HepG2 (cell line): ENCODE data around the gene PFDN2. TPM values are rescaled to one million over a fixed set of nuclear protein-coding genes. Genes with fewer than 3 reads are reported as not detected.

Experiments
- E2F1 ChIP-seq: sonication (generic); formaldehyde crosslinking; IDR thresholded peaks from 2 replicates; pipeline ENCODE4 v1.5.0; 2020; ENCODE audit warnings: missing genetic modification reagents
- GATAD1 ChIP-seq: IDR thresholded peaks from 2 replicates; pipeline ENCODE4 v1.6.1; 2016; ENCODE audit warnings: missing genetic modification reagents, missing compliant biosample characterization
- HIC2 ChIP-seq: sonication (generic); formaldehyde crosslinking; IDR thresholded peaks from 2 replicates; pipeline ENCODE4 v1.9.0; 2022; ENCODE audit warnings: low read depth, missing genetic modification reagents
- HINFP ChIP-seq: sonication (generic); formaldehyde crosslinking; IDR thresholded peaks from 2 replicates; pipeline ENCODE4 v1.4.0; 2020; ENCODE audit warnings: low read depth, mild to moderate bottlenecking, missing genetic modification reagents
- HNF1A ChIP-seq, 2 experiments: sonication (generic) in 1 of 2; formaldehyde crosslinking in 1 of 2; IDR thresholded peaks; 2 replicates each; pipeline versions ENCODE4 v1.4.0 to v1.6.1; 2016 to 2020; ENCODE audit warnings: borderline replicate concordance in 1 of 2, low read depth in 1 of 2, mild to moderate bottlenecking in 1 of 2, missing genetic modification reagents in 1 of 2
- KDM5A ChIP-seq: fragments of 200-600 bp; sonication (generic); IDR thresholded peaks from 2 replicates; pipeline ENCODE4 v1.7.0; 2018; ENCODE audit warnings: antibody characterized with exemption, mild to moderate bottlenecking, low read length, borderline replicate concordance
- MYPOP ChIP-seq: sonication (generic); formaldehyde crosslinking; IDR thresholded peaks from 2 replicates; pipeline ENCODE4 v1.8.1; 2023; ENCODE audit warnings: mild to moderate bottlenecking, moderate library complexity, missing genetic modification reagents
- NFKB2 ChIP-seq: sonication (generic); formaldehyde crosslinking; IDR thresholded peaks from 2 replicates; pipeline ENCODE4 v1.4.0; 2020; ENCODE audit warnings: missing genetic modification reagents, borderline replicate concordance
- RFX3 ChIP-seq: IDR thresholded peaks from 2 replicates; pipeline ENCODE4 v1.6.1; 2016; ENCODE audit warnings: missing biosample characterization, missing genetic modification reagents
- ZHX1 ChIP-seq: sonication (generic); formaldehyde crosslinking; IDR thresholded peaks from 2 replicates; pipeline ENCODE4 v1.8.1; 2022; ENCODE audit warnings: low read depth, mild to moderate bottlenecking, missing genetic modification reagents
- ZNF451 ChIP-seq: sonication (generic); formaldehyde crosslinking; IDR thresholded peaks from 2 replicates; pipeline ENCODE4 v1.5.0; 2020; ENCODE audit warnings: mild to moderate bottlenecking, missing genetic modification reagents
- ZNF557 ChIP-seq: sonication (generic); formaldehyde crosslinking; IDR thresholded peaks from 2 replicates; pipeline ENCODE4 v1.4.0; 2020; ENCODE audit warnings: missing genetic modification reagents
- ZNF761 ChIP-seq: sonication (generic); formaldehyde crosslinking; conservative IDR thresholded peaks from 2 replicates; pipeline ENCODE4 v1.4.0; 2020; ENCODE audit warnings: mild to moderate bottlenecking, missing genetic modification reagents
- polyA plus RNA-seq, 8 experiments: library from polyadenylated mRNA; depleted of rRNA in 3 of 8; stranded (reverse) in 7 of 8; unstranded in 1 of 8; fragments of >200 nt; fragmentation: Illumina TruSeq in 4 of 8; extraction: Trizol in 4 of 8; gene quantifications; 2 replicates each; pipeline versions ENCODE4 v1.2.1 to v1.2.3, GENCODE V29; 2011 to 2016; ENCODE audit warnings: low read depth in 4 of 8, missing spikeins in 1 of 8, mixed read lengths in 1 of 8; ENCODE audit not compliant: insufficient read depth in 1 of 8
- total RNA-seq, 5 experiments: library from RNA; depleted of rRNA; stranded (reverse); fragments of >200 nt; fragmentation: Illumina TruSeq; extraction: Trizol; gene quantifications; 2 replicates each; pipeline ENCODE4 v1.2.3, GENCODE V29; 2016; ENCODE audit warnings: low read depth in 1 of 5

The PFDN2 gene
- total and polyA plus RNA-seq, 2 of the 13 experiments (the other 11 are each of a cell fraction or from before 2014, with no cell fraction given): 62.6 to 63.6 TPM

- TF ChIP-seq HNF1A (IDR thresholded peaks at IDR 0.05; ENCODE audit: low read depth): no peak
- 0 out of 2 replicates have a peak, but pooled peaks have one; percentile 36 for TF ChIP-seq HNF1A (CRISPR knock-in tag; IDR thresholded peaks at IDR 0.05; ENCODE audit: borderline replicate concordance)
- TF ChIP-seq NFKB2 (CRISPR knock-in tag): no peak; the same call in 1 of the 2 replicates
- peak; percentile 40; the same call in 1 of the 2 replicates for TF ChIP-seq ZNF761 (CRISPR knock-in tag)
- TF ChIP-seq HIC2 (CRISPR knock-in tag): no peak
- 0 out of 2 replicates have a peak, but pooled peaks have one; percentile 40 for TF ChIP-seq ZNF451 (CRISPR knock-in tag)
- TF ChIP-seq KDM5A: no peak; the same call in none of the 2 replicates
- peak; percentile 71 for TF ChIP-seq GATAD1
- peak; percentile 54; the same call in 1 of the 2 replicates for TF ChIP-seq HINFP (CRISPR knock-in tag)
- no peak for TF ChIP-seq MYPOP (CRISPR knock-in tag)
- TF ChIP-seq E2F1 (CRISPR knock-in tag): no peak
- 0 out of 2 replicates have a peak, but pooled peaks have one; percentile 28 for TF ChIP-seq ZHX1 (CRISPR knock-in tag)
- TF ChIP-seq ZNF557 (CRISPR knock-in tag): 0 out of 2 replicates have a peak, but pooled peaks have one; percentile 9
- peak; percentile 93 for TF ChIP-seq RFX3 (CRISPR knock-in tag)
Observed at GRCh38 chr1:161098210-161099068, 19.4 kb downstream of the PFDN2 start, which contains the start of gene KLHDC9 (continued).
